GM21423 (cell line): Measurements from ENCODE around the gene SOX8.

ENCODE experiments used
- ATAC-seq: cut with Tn5 transposase; IDR thresholded peaks from one replicate; pipeline ENCODE4 v1.9.1; 2021; ENCODE audit warnings: mild to moderate bottlenecking, moderate library complexity; ENCODE audit not compliant: unreplicated experiment

Gene SOX8

GRCh38 chr16:986411-986810, 4.8 kb downstream of the SOX8 start:
- ATAC-seq, result no peak

GRCh38 chr16:986925-987582, 5.5 kb downstream of the SOX8 start:
- no peak for ATAC-seq

GRCh38 chr16:987906-988305, 6.3 kb downstream of the SOX8 start:
- no peak for ATAC-seq

DNA sequence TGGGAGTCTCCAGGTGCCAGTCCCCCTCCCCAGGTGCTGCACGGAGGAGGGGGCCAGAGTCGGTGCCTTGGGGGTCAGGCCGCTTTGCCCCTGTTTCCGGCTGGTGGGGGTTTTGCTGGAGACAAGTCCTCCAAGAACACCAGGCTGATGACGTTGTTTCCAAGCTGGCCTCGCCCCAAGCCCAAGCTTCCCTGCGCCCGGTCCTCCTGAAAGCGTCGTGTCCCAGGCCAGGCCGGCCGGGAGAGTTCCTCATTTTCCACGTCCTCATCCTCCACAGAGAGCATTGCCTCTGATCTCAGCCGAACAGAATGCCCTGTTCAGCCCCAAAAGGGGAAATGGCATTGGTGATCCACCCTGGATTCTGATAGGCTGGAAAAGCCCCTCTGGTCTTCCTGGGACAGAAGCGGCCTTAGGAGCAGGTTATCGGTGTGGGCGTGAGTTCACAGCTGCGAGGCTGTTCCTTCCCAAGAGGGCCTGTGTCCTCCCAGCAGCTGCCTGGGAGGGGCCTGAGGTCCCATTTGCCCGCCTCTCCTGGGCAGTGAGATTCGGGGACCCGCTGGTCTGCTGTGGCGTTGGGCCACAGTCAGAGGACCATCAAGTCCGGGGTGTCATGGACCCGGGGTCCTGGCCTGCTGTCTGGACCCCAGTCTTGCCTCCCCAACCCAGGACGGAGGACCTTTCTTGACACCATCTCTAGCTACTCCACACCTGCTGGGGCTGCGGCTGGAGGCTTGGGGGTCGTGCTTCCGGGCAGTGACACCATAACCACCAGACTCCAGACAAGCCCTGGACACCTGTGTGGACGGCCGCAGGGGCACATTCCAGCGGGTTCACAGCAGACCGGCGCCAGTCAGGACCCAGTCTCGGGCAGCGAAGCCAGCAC, 7.1 kb downstream of the SOX8 start:
- ATAC-seq, result no peak

GRCh38 chr16:989354-989814, 7.8 kb downstream of the SOX8 start:
- ATAC-seq, result no peak

DNA sequence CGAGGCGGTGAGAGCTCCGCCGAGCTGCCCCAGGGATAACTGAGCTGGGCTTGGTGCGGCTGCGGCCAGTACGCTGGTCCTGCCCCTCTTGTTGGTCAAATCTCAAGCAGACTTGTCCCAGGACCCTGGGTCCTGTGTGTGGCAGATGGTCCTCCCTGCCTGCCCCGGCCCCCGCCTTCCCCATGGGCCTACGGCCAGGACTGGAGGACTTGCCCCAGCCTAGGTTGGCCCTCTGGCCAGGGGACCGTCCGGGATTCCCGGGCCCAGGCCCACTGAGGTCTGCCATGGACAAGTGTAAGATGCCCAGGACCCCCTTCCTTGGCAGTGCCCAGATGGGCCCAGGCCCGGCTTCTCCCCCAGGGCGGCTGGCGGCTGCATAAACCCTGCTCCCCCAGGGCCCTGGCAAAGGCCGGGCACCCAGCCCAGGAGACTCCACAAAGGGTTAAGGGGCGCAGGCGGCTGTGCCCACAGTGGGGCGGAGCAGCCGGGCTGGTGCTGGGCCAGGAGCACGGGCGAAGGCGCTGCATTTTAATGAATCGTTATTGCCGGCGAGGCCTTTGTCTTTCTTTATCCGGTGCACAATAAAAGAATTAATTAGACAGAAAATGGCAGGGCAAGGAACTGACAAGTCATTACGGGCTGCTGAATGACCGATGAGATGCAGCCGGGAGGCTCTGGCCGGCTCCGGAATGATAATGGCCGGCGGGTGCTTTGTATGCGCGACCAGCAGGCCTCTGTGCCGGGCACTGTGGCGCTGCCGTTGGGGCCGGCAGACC, 9.1 kb downstream of the SOX8 start:
- ATAC-seq, result no peak

DNA sequence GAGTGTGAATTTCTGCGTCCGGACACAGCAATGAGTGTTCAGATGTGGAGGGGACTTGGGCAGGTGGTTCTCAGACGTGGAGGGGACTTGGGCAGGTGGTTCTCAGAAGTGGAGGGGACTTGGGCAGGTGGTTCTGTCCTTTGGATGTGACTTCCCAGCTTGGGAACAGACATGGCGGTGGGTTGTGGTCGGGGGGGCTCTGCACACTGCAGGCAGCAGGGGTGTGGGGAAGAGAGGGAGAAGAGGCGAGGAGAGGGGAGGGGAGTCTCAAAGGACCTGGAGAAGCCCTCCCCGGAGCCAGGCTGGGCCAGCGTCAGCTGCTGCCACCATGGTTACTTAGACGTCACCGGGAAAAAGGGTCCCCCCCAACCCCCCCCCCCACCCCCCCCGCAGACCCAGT, 9.8 kb downstream of the SOX8 start:
- ATAC-seq, result no peak

GRCh38 chr16:991773-992172, 10.2 kb downstream of the SOX8 start:
- no peak for ATAC-seq

DNA sequence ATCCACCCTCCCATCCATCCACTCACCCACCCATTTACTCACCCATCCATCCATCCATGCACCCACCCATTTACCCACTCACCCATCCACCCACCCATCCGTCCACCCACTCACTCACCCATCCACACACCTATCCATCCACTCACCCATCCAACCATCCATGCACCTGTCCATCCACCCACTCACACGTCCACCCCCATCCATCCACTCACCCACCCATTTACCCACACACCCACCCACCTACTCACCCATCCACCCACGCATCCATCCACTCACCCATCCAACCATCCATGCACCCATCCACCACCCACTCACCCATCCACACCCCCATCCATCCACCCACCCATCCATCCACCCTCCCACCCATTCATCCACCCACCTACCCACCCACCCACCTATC, 12.2 kb downstream of the SOX8 start:
- no peak for ATAC-seq

GRCh38 chr16:995087-995486, 13.5 kb downstream of the SOX8 start:
- ATAC-seq, result no peak

GRCh38 chr16:995783-996182, 14.2 kb downstream of the SOX8 start:
- no peak for ATAC-seq

DNA sequence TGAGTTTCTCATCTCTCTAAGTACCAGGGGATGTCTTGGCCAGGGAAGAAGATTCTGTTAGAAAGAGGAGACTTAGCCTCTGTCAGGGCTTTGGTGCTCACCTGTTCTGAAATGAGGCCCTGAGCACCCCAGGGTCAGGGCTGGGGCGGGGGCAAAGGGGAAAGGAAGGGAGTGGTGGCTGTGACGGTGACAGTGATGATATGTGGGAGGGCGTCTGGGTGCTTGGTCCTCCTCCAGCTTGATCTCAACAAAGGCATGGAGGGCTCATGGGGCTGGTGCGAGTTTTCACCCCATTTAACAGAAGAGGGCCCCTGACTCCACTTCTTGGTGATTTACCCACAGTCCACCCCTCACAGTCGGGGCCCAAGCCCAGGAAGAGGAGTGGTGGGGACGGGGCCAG, 15.1 kb downstream of the SOX8 start:
- ATAC-seq, result no peak

- no peak for ATAC-seq
Measured at GRCh38 chr16:997440-998051, 16.0 kb downstream of the SOX8 start.

- ATAC-seq, result no peak
Measured at GRCh38 chr16:998211-998610, 16.6 kb downstream of the SOX8 start.

GRCh38 chr16:998615-999014, 17.0 kb downstream of the SOX8 start:
- no peak for ATAC-seq

- no peak for ATAC-seq
Measured at GRCh38 chr16:999677-1000076, 18.1 kb downstream of the SOX8 start.

DNA sequence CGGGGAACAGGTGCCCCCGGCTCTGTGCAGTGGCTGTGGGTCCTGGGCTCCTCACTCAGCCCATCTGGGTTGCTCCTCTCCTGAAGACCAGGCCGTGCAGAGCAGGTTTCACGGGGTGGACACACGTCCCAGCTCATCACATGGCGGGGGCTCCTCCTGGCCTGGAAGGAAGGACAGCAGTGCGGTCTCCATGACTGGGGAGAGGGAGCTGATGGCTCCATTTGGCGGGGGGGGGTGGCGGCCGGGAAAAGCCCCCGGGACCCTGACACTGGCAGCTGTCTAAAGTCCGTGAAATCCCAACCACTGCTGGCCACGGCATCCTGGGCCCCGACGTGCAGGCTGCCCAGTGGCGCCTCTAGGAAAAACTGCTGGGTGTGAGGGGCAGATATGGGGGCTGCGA, 19.0 kb downstream of the SOX8 start:
- ATAC-seq, result no peak

DNA sequence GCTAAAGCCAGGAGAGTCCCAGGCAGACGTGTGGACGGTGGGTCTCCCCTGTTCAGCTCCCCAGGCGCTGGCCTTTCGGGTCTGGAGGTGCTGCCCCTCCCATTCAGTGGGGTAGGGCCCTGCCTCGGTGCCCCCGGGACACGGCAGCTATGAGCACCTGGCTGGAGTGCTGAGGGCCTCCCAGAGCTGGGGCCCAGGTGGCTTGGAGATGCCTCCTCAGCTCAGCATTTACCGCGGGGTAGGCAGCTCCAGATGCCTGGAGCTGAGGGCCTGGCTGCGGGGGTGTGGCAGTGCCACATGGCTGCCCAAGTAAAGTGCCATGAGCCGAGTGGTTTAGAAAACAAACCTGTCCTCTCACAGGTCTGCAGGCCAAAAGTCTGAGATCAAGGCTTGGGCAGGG, 19.5 kb downstream of the SOX8 start:
- no peak for ATAC-seq

- no peak for ATAC-seq
Measured at GRCh38 chr16:1002399-1003166, 21.0 kb downstream of the SOX8 start.
